Panc1 (cell line): ENCODE data around the gene LAP3. TPM values are rescaled to one million over a fixed set of nuclear protein-coding genes. Genes with fewer than 3 reads are reported as not detected.

Source experiments
- ATAC-seq: fragments of 200-7000 bp; cut with Tn5 transposase; 2 replicates; pipeline ENCODE4 v1.9.1; 2020; ENCODE audit warnings: mild to moderate bottlenecking, moderate library complexity
- BruUV-seq: library from RNA; stranded (reverse); fragments of 400-500 nt; replicated peaks from 2 replicates; lab custom pipeline; 2021; lab: Mats Ljungman, UMichigan
- CTCF ChIA-PET: fragments of 300-600 bp; sonication (Branson Sonifier 250); formaldehyde crosslinking; loops from one replicate; lab custom pipeline; 2022; ENCODE audit warnings: antibody characterized with exemption; lab: Charles Lee
- POLR2A ChIA-PET: fragments of 300-600 bp; sonication (Branson Sonifier 250); formaldehyde crosslinking; loops from one replicate; lab custom pipeline; 2022; ENCODE audit warnings: antibody characterized with exemption; lab: Charles Lee
- DNase-seq: peaks from one replicate; pipeline ENCODE4 v3.0.0-alpha.2; 2010; ENCODE audit warnings: low read depth, low spot score
- H3K27ac ChIP-seq: 2 replicates; pipeline ENCODE4 v1.5.1; 2011; ENCODE audit warnings: mild to moderate bottlenecking, low read length, inconsistent platforms
- H3K27me3 ChIP-seq: fragments of 200-500 bp; sonication (Bioruptor generic); 2 replicates; pipeline ENCODE4 v1.6.0; 2014; ENCODE audit warnings: low read length, inconsistent platforms; ENCODE audit not compliant: control insufficient read depth, insufficient read depth
- H3K36me3 ChIP-seq: fragments of 200-500 bp; sonication (Bioruptor generic); 2 replicates; pipeline ENCODE4 v1.5.1; 2014; ENCODE audit warnings: inconsistent platforms, mild to moderate bottlenecking, low read length, moderate library complexity; ENCODE audit not compliant: control insufficient read depth, insufficient read depth
- H3K4me1 ChIP-seq: 2 replicates; pipeline ENCODE4 v1.5.1; 2011; ENCODE audit warnings: inconsistent platforms, mild to moderate bottlenecking, low read length, moderate library complexity; ENCODE audit not compliant: control insufficient read depth, insufficient read depth
- H3K4me3 ChIP-seq, 2 experiments: 2 replicates each; pipeline ENCODE4 v1.5.1; 2011 to 2012; ENCODE audit warnings: low read depth in 2 of 2, low read length in 2 of 2, mild to moderate bottlenecking in 2 of 2, inconsistent platforms in 1 of 2, moderate library complexity in 1 of 2
- H3K9me3 ChIP-seq: fragments of 200-500 bp; sonication (Bioruptor generic); 2 replicates; pipeline ENCODE4 v1.5.1; 2014; ENCODE audit warnings: low read depth, mild to moderate bottlenecking, inconsistent platforms, low read length, moderate library complexity; ENCODE audit not compliant: control insufficient read depth, insufficient read depth
- POLR2AphosphoS5 ChIP-seq: IDR thresholded peaks from 2 replicates; pipeline ENCODE4 v1.6.1; 2012; ENCODE audit warnings: mild to moderate bottlenecking, low read depth, low read length, moderate library complexity
- SIN3A ChIP-seq: IDR thresholded peaks from 2 replicates; pipeline ENCODE4 v1.6.1; 2012; ENCODE audit warnings: low read depth, mild to moderate bottlenecking, low read length, moderate library complexity, borderline replicate concordance; ENCODE audit not compliant: insufficient read depth
- TCF7L2 ChIP-seq: IDR thresholded peaks from 2 replicates; pipeline ENCODE4 v1.6.1; 2011; ENCODE audit warnings: mild to moderate bottlenecking, low read depth, low read length, inconsistent platforms
- in situ Hi-C: cut with HindIII; loops from 2 replicates; pipeline ENCODE4 v1.10.0; 2016; ENCODE audit warnings: low sequenced_read_pairs, low pct_unique_long_range_greater_than_20kb
- intact Hi-C: fragments of 100-400 bp; cut with micrococcal nuclease; formaldehyde crosslinking; loops from one replicate; pipeline ENCODE4 v1.10.0; 2022; ENCODE audit not compliant: unreplicated experiment
- total RNA-seq: library from RNA; stranded (reverse); gene quantifications from one replicate; pipeline ENCODE4 v1.2.1, GENCODE V29; 2021; ENCODE audit not compliant: unreplicated experiment
- TF ChIP-seq, protein P1 (sequence below), 2 experiments: IDR thresholded peaks; 2 replicates each; pipeline ENCODE4 v1.6.1; 2011 to 2012; ENCODE audit warnings: low read depth in 2 of 2, control low read depth in 1 of 2, low read length in 1 of 2, mild to moderate bottlenecking in 1 of 2, moderate library complexity in 1 of 2; ENCODE audit not compliant: insufficient read depth in 1 of 2
- TF ChIP-seq, protein P2 (sequence below): fragments of 450-650 bp; IDR thresholded peaks from 2 replicates; pipeline ENCODE4 v1.5.1; 2017; ENCODE audit warnings: mild to moderate bottlenecking

LAP3 gene
- total RNA-seq, 1 experiment from 2014 or later = 51.4 TPM

DNA sequence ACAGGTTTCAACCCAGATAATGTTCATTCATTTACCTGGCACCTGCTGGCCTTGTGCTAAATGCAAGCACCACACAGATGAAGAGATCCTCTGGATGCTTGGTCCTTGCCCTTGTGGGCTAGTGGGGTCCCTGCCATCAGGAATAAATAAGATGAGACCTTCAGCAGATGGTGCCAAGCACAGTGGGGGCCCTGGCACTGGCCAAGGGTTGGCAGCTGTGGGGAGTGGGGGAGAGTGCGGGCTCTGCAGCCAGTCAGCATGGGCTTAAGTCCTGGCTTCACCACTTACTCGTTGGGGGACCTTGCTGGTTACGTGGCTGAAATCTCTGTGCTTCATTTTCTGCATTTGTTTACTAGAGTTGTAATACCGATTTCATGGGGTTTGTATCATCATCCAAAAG lies 6.9 kb downstream of the LAP3 start:
- DNase-seq (no peak), ATAC-seq (no peak)
- H3K36me3 ChIP-seq = peaks cover 15% of the 10 kb centered on the region
- H3K4me3 ChIP-seq = no peak overlapping the region
- ChIA-PET POLR2A (no interaction called here), CTCF (no interaction called here)
- H3K27me3 ChIP-seq = no peaks in the 10 kb centered on the region
- H3K9me3 ChIP-seq = no peaks in the 10 kb centered on the region
- H3K27ac ChIP-seq = no peak overlapping the region
- BruUV-seq = no TSS peak
- in situ Hi-C loops = no loop called here
- H3K4me1 ChIP-seq = peaks cover 2% of the 10 kb centered on the region; the same call in 1 of the 2 replicates
- intact Hi-C loops = no loop called here
- TF ChIP-seq, protein P1, sequence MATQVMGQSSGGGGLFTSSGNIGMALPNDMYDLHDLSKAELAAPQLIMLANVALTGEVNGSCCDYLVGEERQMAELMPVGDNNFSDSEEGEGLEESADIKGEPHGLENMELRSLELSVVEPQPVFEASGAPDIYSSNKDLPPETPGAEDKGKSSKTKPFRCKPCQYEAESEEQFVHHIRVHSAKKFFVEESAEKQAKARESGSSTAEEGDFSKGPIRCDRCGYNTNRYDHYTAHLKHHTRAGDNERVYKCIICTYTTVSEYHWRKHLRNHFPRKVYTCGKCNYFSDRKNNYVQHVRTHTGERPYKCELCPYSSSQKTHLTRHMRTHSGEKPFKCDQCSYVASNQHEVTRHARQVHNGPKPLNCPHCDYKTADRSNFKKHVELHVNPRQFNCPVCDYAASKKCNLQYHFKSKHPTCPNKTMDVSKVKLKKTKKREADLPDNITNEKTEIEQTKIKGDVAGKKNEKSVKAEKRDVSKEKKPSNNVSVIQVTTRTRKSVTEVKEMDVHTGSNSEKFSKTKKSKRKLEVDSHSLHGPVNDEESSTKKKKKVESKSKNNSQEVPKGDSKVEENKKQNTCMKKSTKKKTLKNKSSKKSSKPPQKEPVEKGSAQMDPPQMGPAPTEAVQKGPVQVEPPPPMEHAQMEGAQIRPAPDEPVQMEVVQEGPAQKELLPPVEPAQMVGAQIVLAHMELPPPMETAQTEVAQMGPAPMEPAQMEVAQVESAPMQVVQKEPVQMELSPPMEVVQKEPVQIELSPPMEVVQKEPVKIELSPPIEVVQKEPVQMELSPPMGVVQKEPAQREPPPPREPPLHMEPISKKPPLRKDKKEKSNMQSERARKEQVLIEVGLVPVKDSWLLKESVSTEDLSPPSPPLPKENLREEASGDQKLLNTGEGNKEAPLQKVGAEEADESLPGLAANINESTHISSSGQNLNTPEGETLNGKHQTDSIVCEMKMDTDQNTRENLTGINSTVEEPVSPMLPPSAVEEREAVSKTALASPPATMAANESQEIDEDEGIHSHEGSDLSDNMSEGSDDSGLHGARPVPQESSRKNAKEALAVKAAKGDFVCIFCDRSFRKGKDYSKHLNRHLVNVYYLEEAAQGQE (IDR thresholded peaks at IDR 0.05; ENCODE audit: insufficient read depth in 1 of 2, low read depth in 2 of 2, low read length in 1 of 2) = no peak
- TF ChIP-seq POLR2AphosphoS5 = no peak
- TF ChIP-seq, protein P2, sequence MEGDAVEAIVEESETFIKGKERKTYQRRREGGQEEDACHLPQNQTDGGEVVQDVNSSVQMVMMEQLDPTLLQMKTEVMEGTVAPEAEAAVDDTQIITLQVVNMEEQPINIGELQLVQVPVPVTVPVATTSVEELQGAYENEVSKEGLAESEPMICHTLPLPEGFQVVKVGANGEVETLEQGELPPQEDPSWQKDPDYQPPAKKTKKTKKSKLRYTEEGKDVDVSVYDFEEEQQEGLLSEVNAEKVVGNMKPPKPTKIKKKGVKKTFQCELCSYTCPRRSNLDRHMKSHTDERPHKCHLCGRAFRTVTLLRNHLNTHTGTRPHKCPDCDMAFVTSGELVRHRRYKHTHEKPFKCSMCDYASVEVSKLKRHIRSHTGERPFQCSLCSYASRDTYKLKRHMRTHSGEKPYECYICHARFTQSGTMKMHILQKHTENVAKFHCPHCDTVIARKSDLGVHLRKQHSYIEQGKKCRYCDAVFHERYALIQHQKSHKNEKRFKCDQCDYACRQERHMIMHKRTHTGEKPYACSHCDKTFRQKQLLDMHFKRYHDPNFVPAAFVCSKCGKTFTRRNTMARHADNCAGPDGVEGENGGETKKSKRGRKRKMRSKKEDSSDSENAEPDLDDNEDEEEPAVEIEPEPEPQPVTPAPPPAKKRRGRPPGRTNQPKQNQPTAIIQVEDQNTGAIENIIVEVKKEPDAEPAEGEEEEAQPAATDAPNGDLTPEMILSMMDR = no peak
- no peak for TF ChIP-seq TCF7L2
- no peak for TF ChIP-seq SIN3A

GRCh38 chr4:17584521-17585213 lies 7.7 kb downstream of the LAP3 start:
- no TSS peak for BruUV-seq
- ChIA-PET POLR2A (no interaction called here), CTCF (no interaction called here)
- TF ChIP-seq, protein P1 (IDR thresholded peaks at IDR 0.05; ENCODE audit: insufficient read depth in 1 of 2, low read depth in 2 of 2, low read length in 1 of 2) = no peak
- TF ChIP-seq, protein P2 = no peak
- no peak for TF ChIP-seq SIN3A
- TF ChIP-seq TCF7L2 = no peak
- TF ChIP-seq POLR2AphosphoS5 = no peak
- no peaks in the 10 kb centered on the region for H3K4me1 ChIP-seq
- in situ Hi-C loops = no loop called here
- H3K27ac ChIP-seq = no peak overlapping the region
- H3K4me3 ChIP-seq = no peak overlapping the region
- ATAC-seq = no peak
- H3K27me3 ChIP-seq = no peaks in the 10 kb centered on the region
- no peaks in the 10 kb centered on the region for H3K9me3 ChIP-seq
- peaks cover 15% of the 10 kb centered on the region for H3K36me3 ChIP-seq
- intact Hi-C loops = no loop called here
- no peak for DNase-seq
